B cell (primary cell): ENCODE measurements around the gene RBM38.

Experiments
- CTCF ChIP-seq: fragments of 200-600 bp; IDR thresholded peaks from one replicate; pipeline ENCODE4 v1.8.0; 2022; ENCODE audit warnings: antibody characterized with exemption, mild to moderate bottlenecking
- EZH2 ChIP-seq: IDR thresholded peaks from 2 replicates; pipeline ENCODE4 v1.6.1; 2012; ENCODE audit warnings: borderline replicate concordance, low read depth, mild to moderate bottlenecking, moderate library complexity, low read length; ENCODE audit not compliant: insufficient read depth, poor library complexity, severe bottlenecking

GRCh38 chr20:57398901-57399535 lies 7.8 kb downstream of the RBM38 start:
- TF ChIP-seq EZH2 (no peak), CTCF (no peak)
